A549 (cell line): ENCODE data around the gene ASIC2. TPM values are rescaled to one million over a fixed set of nuclear protein-coding genes. Genes with fewer than 3 reads are reported as not detected.

Experiments
- ATAC-seq, 2 experiments: fragments of 200-7000 bp in 1 of 2; fragments of >200 bp in 1 of 2; cut with Nextera tagmentation in 1 of 2; cut with Tn5 transposase in 1 of 2; 3 replicates each; pipeline versions ENCODE4 v1.8.0 to v1.9.1; 2018 to 2020; ENCODE audit warnings: mild to moderate bottlenecking in 1 of 2, moderate library complexity in 1 of 2
- CTCF ChIA-PET: fragments of 300-600 bp; sonication (Branson Sonifier 250); formaldehyde crosslinking; extraction: SDS; loops from one replicate; lab custom pipeline; 2021; ENCODE audit warnings: antibody characterized with exemption, inconsistent platforms; lab: Yijun Ruan, JAX
- POLR2A ChIA-PET: fragments of 350-600 bp; formaldehyde crosslinking; extraction: SDS; loops from one replicate; lab custom pipeline; 2021; ENCODE audit warnings: antibody characterized with exemption, inconsistent platforms; lab: Yijun Ruan, JAX
- DNase-seq, 2 experiments: peaks; one replicate each; pipeline versions ENCODE4 v3.0.0 to v3.0.0-alpha.2; 2011 to 2016; ENCODE audit warnings: low read depth in 1 of 2, low spot score in 1 of 2
- FAIRE-seq: peaks from 2 replicates; lab custom pipeline; 2011; peaks lifted over from hg19 to GRCh38; lab: Jason Lieb, UNC
- H3K27ac ChIP-seq, 2 experiments: fragments of >200 bp; sonication (Bioruptor Twin); formaldehyde crosslinking; 3 replicates each; pipeline ENCODE4 v1.5.1; 2016 to 2017
- H3K4me1 ChIP-seq: fragments of >200 bp; sonication (Bioruptor Twin); formaldehyde crosslinking; 3 replicates; pipeline ENCODE4 v1.6.1; 2016
- H3K4me2 ChIP-seq: fragments of >200 bp; sonication (Bioruptor Twin); formaldehyde crosslinking; 3 replicates; pipeline ENCODE4 v1.6.1; 2016
- H3K4me3 ChIP-seq: fragments of >200 bp; sonication (Bioruptor Twin); formaldehyde crosslinking; 3 replicates; pipeline ENCODE4 v1.5.1; 2016
- H3K9me3 ChIP-seq: fragments of >200 bp; sonication (Bioruptor Twin); formaldehyde crosslinking; 3 replicates; pipeline ENCODE4 v1.6.1; 2016
- CBX2 ChIP-seq: fragments of 200-600 bp; sonication (generic); IDR thresholded peaks from 2 replicates; pipeline ENCODE4 v1.6.1; 2016; ENCODE audit warnings: low read depth, mild to moderate bottlenecking, borderline replicate concordance
- EHF ChIP-seq: fragments of 250-450 bp; sonication (Bioruptor Pico); IDR thresholded peaks from 2 replicates; pipeline ENCODE4 v1.5.0; 2020; ENCODE audit warnings: mild to moderate bottlenecking
- EP300 ChIP-seq, 2 experiments: fragments of >200 bp; sonication (Bioruptor Twin); formaldehyde crosslinking; IDR thresholded peaks; 2 replicates in 1 of 2; 3 replicates in 1 of 2; pipeline ENCODE4 v1.6.1; 2016 to 2017
- FOSL2 ChIP-seq, 2 experiments: fragments of 450-650 bp in 1 of 2; fragments of >200 bp in 1 of 2; sonication (Bioruptor Twin) in 1 of 2; formaldehyde crosslinking; IDR thresholded peaks; 2 replicates each; pipeline versions ENCODE4 v1.5.0 to v1.6.1; 2016 to 2020; ENCODE audit warnings: mild to moderate bottlenecking in 1 of 2, moderate library complexity in 1 of 2
- HES2 ChIP-seq: fragments of >200 bp; sonication (Bioruptor Twin); formaldehyde crosslinking; IDR thresholded peaks from 2 replicates; pipeline ENCODE4 v1.6.1; 2016
- HOXA7 ChIP-seq: fragments of 250-450 bp; sonication (Bioruptor Pico); IDR thresholded peaks from 2 replicates; pipeline ENCODE4 v1.5.0; 2020; ENCODE audit warnings: mild to moderate bottlenecking, moderate library complexity
- HOXB5 ChIP-seq: fragments of 250-450 bp; sonication (Bioruptor Pico); IDR thresholded peaks from 2 replicates; pipeline ENCODE4 v1.5.0; 2020; ENCODE audit warnings: mild to moderate bottlenecking, moderate library complexity
- JUN ChIP-seq, 2 experiments: fragments of >200 bp; sonication (Bioruptor Twin); formaldehyde crosslinking; IDR thresholded peaks; 2 replicates in 1 of 2; 3 replicates in 1 of 2; pipeline ENCODE4 v1.6.1; 2016 to 2017
- KDM5A ChIP-seq: fragments of 200-600 bp; sonication (generic); IDR thresholded peaks from 2 replicates; pipeline ENCODE4 v1.6.1; 2016; ENCODE audit warnings: antibody characterized with exemption, mild to moderate bottlenecking
- PHF8 ChIP-seq: fragments of 200-600 bp; sonication (generic); IDR thresholded peaks from 2 replicates; pipeline ENCODE4 v1.6.1; 2016; ENCODE audit warnings: low read depth, mild to moderate bottlenecking, antibody characterized with exemption, moderate library complexity, borderline replicate concordance
- RAD21 ChIP-seq, 2 experiments: fragments of >200 bp in 1 of 2; sonication (Bioruptor Twin) in 1 of 2; formaldehyde crosslinking in 1 of 2; IDR thresholded peaks in 1 of 2; conservative IDR thresholded peaks in 1 of 2; 2 replicates in 1 of 2; 3 replicates in 1 of 2; pipeline ENCODE4 v1.6.1; 2012 to 2018; ENCODE audit warnings: inconsistent platforms in 1 of 2
- SMC3 ChIP-seq: fragments of >200 bp; sonication (Bioruptor Twin); formaldehyde crosslinking; IDR thresholded peaks from 3 replicates; pipeline ENCODE4 v1.6.1; 2018; ENCODE audit warnings: inconsistent platforms
- ZFP36 ChIP-seq: fragments of 450-650 bp; IDR thresholded peaks from 2 replicates; pipeline ENCODE4 v1.6.1; 2014; ENCODE audit warnings: borderline replicate concordance; ENCODE audit not compliant: partially characterized antibody
- WGBS: methylation state at CpG from one replicate; pipeline ENCODE4 v1.1.6; 2017; ENCODE audit errors: missing lambda C conversion rate; 5-methylcytosine and 5-hydroxymethylcytosine counted together
- polyA plus RNA-seq, 4 experiments: library from polyadenylated mRNA; depleted of rRNA in 3 of 4; stranded (reverse); fragments of >200 nt; fragmentation: RNase III in 1 of 4; extraction: RNeasy Plus Mini Kit Qiagen cat#74134 plus additional on column Dnase treatment in 1 of 4; gene quantifications; 2 replicates in 3 of 4; 3 replicates in 1 of 4; pipeline ENCODE4 v1.2.3, GENCODE V29; 2011 to 2017
- TF ChIP-seq, protein P1 (sequence below): IDR thresholded peaks from 2 replicates; pipeline ENCODE4 v1.6.1; 2012
- TF ChIP-seq, protein P2 (sequence below): fragments of 200-600 bp; sonication (generic); IDR thresholded peaks from 2 replicates; pipeline ENCODE4 v1.6.1; 2016; ENCODE audit warnings: antibody characterized with exemption, mild to moderate bottlenecking, moderate library complexity

ASIC2 gene
- polyA plus RNA-seq, 2 of the 4 experiments (the other 2 are of a cell fraction), result 1.5 to 1.9 TPM

GRCh38 chr17:33017366-33017765 lies 275.7 kb downstream of the ASIC2 start:
- no peak for TF ChIP-seq CBX2
- TF ChIP-seq PHF8, result no peak
- TF ChIP-seq SMC3, result no peak
- TF ChIP-seq, protein P1, sequence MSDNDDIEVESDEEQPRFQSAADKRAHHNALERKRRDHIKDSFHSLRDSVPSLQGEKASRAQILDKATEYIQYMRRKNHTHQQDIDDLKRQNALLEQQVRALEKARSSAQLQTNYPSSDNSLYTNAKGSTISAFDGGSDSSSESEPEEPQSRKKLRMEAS, result no peak
- no peak for TF ChIP-seq EHF (CRISPR knock-in tag)
- TF ChIP-seq EP300 (IDR thresholded peaks at IDR 0.05), result no peak
- Histone ChIP-seq H3K4me2 (no peak overlapping the region), H3K4me3 (no peak overlapping the region), H3K27ac (no peak overlapping the region), H3K9me3 (no peaks in the 10 kb centered on the region), H3K4me1 (peaks cover 31% of the 10 kb centered on the region)
- WGBS, result 82% methylated on average over 5 of the region's 5 CpGs
- CTCF ChIA-PET, result interaction anchor here (0.6 to 2.7 kb wide), 7 partner anchors 10 to 631 kb away, joined by 3 to 20 read pairs (median 4); partner anchors contain the start of gene ASIC2
- no peak for ATAC-seq
- FAIRE-seq, result no peak
- DNase-seq, result no peak
- POLR2A ChIA-PET, result no interaction called here

GRCh38 chr17:33016920-33017319 lies 276.2 kb downstream of the ASIC2 start:
- Histone ChIP-seq H3K4me3 (no peak overlapping the region), H3K27ac (no peak overlapping the region), H3K4me2 (no peak overlapping the region), H3K4me1 (peaks cover 36% of the 10 kb centered on the region)
- ChIA-PET CTCF (interaction anchor here (0.6 to 2.7 kb wide), 6 partner anchors 10 to 1156 kb away, joined by 3 to 20 read pairs (median 5); no protein-coding TSS in a partner anchor), POLR2A (no interaction called here)
- TF ChIP-seq HOXB5 (CRISPR knock-in tag), result no peak
- TF ChIP-seq CBX2, result no peak
- no peak for TF ChIP-seq HES2
- no peak for TF ChIP-seq HOXA7
- TF ChIP-seq RAD21 (conservative IDR thresholded peaks at IDR 0.05 in 1 of 2, IDR thresholded peaks at IDR 0.05 in 1 of 2), result peak in 1 of 2 experiments; percentile 29; a peak in 2 of 5 replicates
- TF ChIP-seq ZFP36, result no peak
- no peak for TF ChIP-seq PHF8
- TF ChIP-seq, all 56 proteins: peak for 1
- ATAC-seq, result no peak
- no peak for DNase-seq
- WGBS, result 89% methylated on average over 6 of the region's 6 CpGs
- FAIRE-seq, result no peak
- H3K9me3 ChIP-seq, result no peaks in the 10 kb centered on the region

- CTCF ChIA-PET, result interaction anchor here (0.6 to 2.7 kb wide), 7 partner anchors 14 to 735 kb away, joined by 3 to 20 read pairs (median 3); no protein-coding TSS in a partner anchor
- no peak overlapping the region for H3K4me2 ChIP-seq
- FAIRE-seq, result no peak
- TF ChIP-seq SMC3 (no peak), FOSL2 (IDR thresholded peaks at IDR 0.05) (no peak), FOSL2 (CRISPR knock-in tag; IDR thresholded peaks at IDR 0.05) (no peak), KDM5A (no peak), JUN (IDR thresholded peaks at IDR 0.05) (no peak), HOXA7 (no peak), HES2 (no peak)
- TF ChIP-seq, protein P2, sequence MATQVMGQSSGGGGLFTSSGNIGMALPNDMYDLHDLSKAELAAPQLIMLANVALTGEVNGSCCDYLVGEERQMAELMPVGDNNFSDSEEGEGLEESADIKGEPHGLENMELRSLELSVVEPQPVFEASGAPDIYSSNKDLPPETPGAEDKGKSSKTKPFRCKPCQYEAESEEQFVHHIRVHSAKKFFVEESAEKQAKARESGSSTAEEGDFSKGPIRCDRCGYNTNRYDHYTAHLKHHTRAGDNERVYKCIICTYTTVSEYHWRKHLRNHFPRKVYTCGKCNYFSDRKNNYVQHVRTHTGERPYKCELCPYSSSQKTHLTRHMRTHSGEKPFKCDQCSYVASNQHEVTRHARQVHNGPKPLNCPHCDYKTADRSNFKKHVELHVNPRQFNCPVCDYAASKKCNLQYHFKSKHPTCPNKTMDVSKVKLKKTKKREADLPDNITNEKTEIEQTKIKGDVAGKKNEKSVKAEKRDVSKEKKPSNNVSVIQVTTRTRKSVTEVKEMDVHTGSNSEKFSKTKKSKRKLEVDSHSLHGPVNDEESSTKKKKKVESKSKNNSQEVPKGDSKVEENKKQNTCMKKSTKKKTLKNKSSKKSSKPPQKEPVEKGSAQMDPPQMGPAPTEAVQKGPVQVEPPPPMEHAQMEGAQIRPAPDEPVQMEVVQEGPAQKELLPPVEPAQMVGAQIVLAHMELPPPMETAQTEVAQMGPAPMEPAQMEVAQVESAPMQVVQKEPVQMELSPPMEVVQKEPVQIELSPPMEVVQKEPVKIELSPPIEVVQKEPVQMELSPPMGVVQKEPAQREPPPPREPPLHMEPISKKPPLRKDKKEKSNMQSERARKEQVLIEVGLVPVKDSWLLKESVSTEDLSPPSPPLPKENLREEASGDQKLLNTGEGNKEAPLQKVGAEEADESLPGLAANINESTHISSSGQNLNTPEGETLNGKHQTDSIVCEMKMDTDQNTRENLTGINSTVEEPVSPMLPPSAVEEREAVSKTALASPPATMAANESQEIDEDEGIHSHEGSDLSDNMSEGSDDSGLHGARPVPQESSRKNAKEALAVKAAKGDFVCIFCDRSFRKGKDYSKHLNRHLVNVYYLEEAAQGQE, result no peak
- 70% methylated on average over 9 of the region's 9 CpGs for WGBS
- peaks cover 37% of the 10 kb centered on the region for H3K4me1 ChIP-seq
- H3K9me3 ChIP-seq, result no peaks in the 10 kb centered on the region
- ATAC-seq, result no peak
- POLR2A ChIA-PET, result no interaction called here
- H3K4me3 ChIP-seq, result no peak overlapping the region
- peak overlapping the region in 1 of 2 experiments; percentile 91; a peak in 2 of 6 replicates for H3K27ac ChIP-seq
- no peak for DNase-seq
Observed at GRCh38 chr17:33015716-33016346, 277.3 kb downstream of the ASIC2 start.
